HG03439 (cell line): ENCODE results near the gene ALS2CL.

ENCODE experiments used
- ATAC-seq: cut with Tn5 transposase; IDR thresholded peaks from one replicate; pipeline ENCODE4 v1.9.1; 2021; ENCODE audit warnings: mild to moderate bottlenecking, moderate library complexity; ENCODE audit not compliant: unreplicated experiment

ALS2CL gene

DNA sequence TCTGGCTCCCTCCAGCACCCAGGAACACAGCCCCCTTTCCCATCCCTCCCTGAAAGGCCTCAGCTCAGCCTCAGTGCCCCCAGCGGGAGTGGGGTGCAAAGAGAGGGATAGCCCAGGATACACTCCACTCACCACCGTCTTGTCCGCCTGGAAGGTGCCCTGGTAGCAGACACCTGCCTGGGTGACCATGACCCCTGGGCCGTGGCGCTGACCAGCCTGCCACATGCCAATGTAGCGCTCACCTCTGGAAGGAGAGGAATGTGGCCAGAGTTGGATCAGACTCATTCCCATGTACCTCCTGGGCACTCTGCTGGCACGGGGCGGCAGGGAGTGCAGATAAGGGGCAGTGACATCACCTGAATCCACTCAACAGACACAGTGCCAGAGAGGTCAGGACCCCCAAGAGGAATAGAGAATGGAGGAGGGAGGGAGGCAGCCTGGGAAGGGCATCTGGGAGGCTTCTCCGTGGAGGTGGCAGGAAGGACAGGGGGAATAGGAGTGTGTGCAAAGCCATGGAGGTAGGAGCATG lies 13.1 kb downstream of the ALS2CL start:
- no peak for ATAC-seq

- ATAC-seq = no peak
Measured at GRCh38 chr3:46679681-46680080, 13.8 kb downstream of the ALS2CL start.

DNA sequence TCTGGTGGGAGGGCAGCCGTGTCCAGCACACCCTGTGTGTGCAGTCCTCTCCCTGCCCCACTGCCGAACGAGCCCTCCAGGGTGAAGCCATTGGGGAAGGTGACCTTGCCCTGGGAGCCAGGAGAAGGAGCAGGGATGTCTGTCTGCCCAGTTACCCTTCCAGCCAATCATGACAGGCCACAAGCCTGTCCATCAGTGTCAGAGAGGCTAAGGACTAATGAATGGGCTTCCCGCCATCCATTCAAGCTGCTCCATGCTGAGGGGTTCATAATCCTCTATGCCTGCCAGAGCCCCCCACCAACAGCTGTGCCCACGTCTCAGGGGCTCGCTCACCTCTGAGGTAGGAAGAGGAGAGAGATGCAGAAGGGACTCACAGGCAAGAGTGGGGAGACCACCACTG lies 15.2 kb downstream of the ALS2CL start:
- ATAC-seq = no peak

- ATAC-seq = no peak
Measured at GRCh38 chr3:46677411-46677726, 16.1 kb downstream of the ALS2CL start.

GRCh38 chr3:46676601-46677410 lies 16.7 kb downstream of the ALS2CL start:
- ATAC-seq = no peak

DNA sequence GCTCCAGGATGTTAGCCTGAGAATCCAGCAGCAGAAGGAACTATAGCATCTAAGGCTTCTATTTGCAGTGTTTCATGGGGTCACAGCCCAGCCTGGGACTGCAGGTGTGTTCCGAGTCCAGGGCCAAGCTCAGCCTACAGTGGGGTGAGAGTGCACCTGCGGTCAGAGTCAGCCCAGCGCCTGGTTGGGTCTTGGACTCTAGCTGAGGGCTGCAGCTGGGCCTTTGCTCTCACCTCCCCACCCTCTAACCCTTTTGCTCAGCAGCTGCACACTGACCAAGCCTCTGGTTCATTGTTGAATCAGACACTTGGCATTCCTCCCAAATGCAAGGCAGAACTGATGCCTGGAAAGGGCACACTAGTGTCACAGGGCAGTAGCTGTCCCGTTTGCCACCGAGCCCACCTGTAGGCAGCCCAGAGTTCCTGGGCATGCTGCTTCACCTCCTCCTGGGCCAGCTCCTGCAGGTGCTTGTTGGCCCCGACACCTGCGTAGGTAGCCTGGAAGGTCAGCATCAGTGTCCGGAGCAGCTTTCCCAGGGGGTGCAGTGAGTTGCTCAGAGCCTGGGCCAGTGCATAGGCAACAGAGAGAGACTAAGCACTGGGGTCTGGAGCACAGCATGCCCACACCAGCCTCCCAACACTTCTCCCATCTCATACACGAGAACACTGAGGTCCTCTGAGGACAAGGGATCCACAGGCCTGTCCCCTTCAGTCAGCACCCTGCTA lies 17.5 kb downstream of the ALS2CL start:
- no peak for ATAC-seq

- no peak for ATAC-seq
Measured at GRCh38 chr3:46675426-46675825, 18.1 kb downstream of the ALS2CL start.

- ATAC-seq = no peak
Measured at GRCh38 chr3:46674031-46674845, 19.2 kb downstream of the ALS2CL start.

DNA sequence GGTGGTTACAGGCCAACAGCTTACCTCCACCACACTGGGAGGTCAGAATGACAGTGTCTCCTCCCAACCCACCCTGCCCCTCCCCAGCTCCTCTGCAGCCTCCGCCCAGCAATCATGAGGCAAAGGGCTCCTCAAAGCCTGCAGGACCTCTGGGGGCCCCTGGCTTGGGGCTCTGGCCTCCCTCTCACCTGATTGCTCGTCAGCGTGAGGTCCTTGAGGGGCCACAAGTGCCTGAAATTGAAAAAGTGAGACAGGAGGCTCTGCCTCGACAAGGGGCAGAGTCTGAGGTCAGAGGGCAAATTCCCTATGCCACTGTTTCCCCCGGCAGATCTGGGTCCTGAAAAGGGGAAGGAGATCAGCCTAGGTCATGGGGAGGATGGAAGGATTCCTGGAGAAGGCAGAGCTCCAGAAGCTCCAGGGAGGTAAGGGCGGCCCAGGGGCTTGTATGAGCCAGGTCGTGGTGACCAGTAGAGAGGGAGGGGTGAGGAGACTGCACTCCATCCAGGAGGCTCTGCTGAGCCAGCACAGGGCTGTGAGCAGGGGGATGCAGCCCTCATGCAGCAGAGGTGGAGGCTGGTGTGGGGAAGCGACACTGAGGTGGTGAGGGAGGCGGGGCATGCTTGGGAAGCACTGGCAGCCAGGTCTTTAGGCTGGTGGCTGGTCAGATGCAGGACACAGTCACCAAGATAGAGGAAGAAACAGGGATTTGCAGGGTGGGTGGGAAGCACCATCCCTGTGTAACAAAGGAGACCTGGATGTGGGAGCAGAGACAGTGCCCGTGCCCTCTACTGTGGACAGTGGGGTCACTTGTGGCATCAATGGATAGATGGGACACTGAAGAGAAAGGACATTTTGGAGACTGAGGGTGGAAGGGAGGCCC lies 20.1 kb downstream of the ALS2CL start:
- ATAC-seq = no peak

DNA sequence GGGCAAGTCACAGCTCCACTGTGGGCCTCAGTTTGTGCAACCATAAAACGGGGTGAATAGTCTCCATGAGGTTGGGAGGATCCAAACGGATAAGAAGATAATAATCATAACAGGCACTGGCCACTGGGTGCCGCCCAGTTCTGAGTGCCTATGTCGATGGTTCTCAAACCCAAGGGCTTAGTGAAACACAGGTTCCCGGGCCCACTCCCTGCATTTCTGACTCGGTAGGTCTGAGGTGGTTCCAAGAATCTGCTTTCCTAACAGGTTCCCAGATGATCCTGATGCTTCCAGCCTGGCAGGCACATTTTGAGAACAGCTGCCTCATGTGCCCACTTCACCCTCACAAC lies 21.2 kb downstream of the ALS2CL start:
- no peak for ATAC-seq

GRCh38 chr3:46671541-46672348 lies 21.7 kb downstream of the ALS2CL start:
- ATAC-seq = no peak

DNA sequence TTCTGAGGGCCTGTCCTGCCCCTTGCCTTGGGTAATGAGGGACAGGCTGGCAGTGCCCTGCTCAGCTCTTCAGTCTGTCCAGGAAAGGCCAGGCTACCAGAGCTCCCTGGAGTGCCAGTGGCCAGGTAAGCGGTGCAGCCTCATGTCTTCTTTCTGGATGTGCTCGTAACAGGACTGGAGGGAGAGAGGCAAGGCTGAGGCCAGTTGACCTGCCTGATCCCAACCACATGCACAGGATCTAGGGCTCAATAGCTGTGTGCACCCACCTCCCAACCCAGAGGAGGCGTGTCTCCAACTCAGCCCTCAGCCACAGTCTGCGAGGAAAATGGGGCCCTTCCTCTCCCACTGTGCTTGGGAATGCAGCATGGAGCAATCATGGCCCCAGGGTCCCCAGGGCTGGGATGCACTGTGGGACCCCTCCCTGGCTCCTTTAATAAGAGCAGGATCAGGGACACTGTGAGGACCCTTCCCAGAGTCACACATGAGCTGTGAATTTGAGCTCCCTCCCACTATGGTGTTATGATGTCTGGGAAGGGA lies 22.5 kb downstream of the ALS2CL start:
- ATAC-seq = no peak

DNA sequence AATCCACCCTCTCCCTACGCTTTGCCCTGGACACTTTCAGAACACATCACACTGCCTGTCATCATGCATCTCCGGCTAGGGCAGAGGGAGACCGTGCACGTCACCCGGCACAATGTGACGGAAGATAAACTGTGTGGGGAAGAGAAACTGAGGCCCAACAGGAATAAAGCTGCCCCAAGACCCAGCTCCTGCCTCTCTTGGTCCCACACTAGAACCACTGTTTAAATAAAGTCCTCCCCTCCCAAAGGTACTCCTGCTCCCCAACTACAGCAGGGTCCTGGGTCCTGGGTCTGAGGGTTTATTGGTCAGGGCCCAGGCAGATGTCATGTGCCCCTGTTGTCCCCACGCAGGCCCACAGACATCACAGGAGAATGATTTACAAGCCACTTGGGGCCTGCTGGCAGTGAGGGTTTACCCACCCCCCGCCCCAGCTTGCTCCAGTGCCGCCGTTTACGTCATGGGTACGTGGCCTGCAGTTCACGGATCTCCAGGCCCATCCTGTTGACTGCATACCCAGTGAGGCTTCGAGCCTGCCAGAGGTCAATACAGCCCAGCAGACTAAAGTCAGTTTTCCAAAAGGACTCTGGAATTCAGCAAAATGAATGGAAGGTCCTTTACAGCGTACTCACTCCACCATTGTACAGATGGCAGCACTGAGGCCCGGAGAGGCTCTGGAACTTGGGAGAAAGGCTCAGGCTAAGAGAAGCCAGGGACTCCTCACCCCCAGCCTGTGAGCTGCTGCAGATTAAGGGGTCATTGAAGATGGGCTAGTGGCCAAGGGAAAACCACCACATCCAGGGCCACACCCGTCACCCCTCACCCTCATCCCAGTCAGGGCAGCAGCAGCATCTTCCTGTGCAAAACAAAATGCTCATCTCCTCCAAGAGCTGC lies 23.2 kb downstream of the ALS2CL start:
- ATAC-seq = no peak

DNA sequence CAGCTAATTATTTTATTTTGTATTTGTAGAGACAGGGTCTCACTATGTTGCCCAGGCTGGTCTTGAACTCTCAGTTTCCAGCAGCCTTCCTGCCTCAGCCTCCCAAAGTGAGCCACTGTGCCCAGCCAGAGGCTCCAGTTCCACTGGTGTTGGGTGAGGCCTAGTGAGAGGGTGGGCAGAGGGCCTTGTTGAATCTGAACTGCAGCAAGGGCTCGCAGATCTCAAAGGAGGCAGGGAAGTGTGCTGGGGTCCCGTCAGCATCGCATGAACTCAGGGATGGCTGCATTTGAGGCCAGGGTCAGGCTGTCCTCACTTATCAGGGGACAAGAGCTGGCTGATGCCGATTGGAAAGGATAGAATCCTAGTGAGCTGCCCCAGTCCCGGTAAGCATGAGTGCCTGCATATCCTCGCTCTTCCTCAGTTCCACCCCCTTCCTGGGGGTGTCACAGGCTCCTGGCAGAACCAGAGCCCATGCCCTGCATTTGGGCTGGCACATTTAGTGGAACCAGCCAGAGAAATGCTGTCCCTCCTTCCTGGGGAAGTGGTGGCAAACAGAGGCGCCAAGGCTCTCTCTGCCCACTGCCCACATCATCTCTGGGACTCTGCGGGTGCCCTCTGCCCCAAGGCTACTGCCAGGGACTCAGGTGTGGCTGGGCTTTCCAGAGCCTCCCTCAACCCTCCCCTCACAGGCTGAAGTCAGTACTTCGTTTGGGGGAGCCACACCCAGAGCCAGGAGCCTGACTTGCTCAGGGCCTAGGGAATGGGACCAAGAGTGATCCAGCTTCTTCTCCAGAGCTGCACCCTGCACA lies 24.1 kb downstream of the ALS2CL start:
- ATAC-seq = no peak

DNA sequence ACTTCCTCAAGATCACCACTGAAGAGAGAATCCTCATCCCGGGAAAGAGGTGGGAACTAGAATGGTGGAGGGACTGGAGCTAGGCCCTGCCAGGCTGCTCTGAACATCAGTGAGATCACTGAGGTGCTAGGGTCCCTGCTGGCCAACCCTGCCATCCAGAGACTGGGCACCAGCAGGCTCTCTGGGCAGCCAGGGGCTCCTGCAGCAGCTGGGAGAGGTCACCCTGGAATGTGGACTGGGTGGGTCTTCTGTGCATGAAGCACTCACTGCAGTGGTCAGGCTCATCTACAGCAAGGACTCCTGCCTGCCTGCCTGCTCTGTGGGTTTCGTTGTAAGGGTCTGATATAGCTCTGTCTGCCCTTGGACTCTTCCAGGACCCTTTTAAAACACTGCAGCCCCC lies 24.9 kb downstream of the ALS2CL start:
- no peak for ATAC-seq

GRCh38 chr3:46668116-46668515 lies 25.4 kb downstream of the ALS2CL start:
- ATAC-seq = no peak

GRCh38 chr3:46667657-46668056 lies 25.8 kb downstream of the ALS2CL start:
- ATAC-seq = no peak
